ENCODE data around the gene TANGO2.

Gene TANGO2

GRCh38 chr22:19983741-19984140 lies 37.2 kb upstream of the TANGO2 start:
- no peak for DNase-seq (ENCODE audit: low spot score)

GRCh38 chr22:19984201-19984753 lies 36.6 kb upstream of the TANGO2 start:
- DNase-seq (ENCODE audit: low spot score): peak; percentile 63

GRCh38 chr22:19984851-19985811 lies 35.8 kb upstream of the TANGO2 start:
- DNase-seq (ENCODE audit: low spot score): no peak

- DNase-seq (ENCODE audit: low spot score): no peak
Observed at GRCh38 chr22:19986011-19986409, 34.9 kb upstream of the TANGO2 start.

- DNase-seq (ENCODE audit: low spot score): peak; percentile 46
Observed at GRCh38 chr22:19986410-19987341, 34.2 kb upstream of the TANGO2 start.

- DNase-seq (ENCODE audit: low spot score): no peak
Observed at GRCh38 chr22:19987394-19988306, 33.3 kb upstream of the TANGO2 start.

DNA sequence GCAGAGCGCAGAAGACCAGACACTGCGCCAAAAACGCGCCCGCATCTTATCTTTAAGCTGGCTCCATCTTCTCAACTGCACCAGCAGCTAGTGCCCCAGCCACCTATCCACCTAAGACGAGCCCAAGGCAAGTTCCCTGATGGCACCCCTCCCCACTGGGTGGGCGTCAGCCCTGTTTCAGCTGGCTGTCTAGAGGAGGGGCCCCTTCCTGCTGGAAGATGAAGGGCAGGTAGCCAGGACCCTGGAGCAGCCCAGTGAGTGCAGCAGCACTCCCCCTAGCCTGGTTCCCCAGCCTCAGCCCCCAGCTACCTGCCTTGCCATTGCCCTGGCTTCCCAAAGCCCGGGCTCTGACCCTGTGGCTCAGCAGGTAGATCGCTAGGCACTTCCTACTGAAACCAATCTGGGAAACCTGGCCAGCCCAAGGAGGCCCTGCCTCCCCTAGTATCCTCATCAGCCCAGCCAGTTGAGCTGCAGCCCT lies 32.5 kb upstream of the TANGO2 start:
- no peak for DNase-seq (ENCODE audit: low spot score)

DNA sequence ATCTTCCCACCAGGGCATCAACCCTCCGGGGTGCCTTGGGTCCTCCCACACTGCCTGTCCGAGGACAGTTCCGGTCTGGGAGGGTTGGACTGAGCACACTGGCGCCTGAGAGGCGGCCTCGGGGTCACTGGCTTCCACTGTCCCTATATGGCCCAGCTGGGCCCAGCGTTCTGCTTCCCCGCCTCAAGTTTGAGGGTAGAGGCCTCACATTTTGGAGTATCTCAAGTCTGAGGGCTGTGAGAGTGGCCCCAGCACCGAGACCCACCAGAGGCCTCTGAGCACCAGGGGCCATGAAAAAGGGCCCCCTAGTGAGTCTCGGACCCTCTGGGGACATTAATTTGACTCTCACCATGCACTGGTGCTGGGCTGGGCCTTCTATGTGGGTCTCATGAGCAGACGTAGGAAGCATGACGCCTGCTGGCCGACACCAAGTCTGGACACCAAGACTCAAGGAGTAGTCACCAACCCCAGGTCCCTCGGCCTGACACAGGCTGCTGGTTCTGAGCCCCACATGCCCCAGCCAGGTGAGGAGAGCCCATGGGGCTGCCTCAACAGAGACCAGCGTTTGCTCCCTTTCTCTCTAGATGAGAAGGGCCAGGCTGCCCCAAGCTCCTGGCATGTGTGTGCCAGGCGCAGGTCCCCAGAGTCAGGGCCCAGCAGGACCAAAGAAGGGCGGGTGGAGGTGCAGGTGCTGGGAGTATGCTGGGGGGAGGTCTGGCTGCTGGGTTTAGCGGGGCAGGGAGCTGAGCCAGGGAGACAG lies 31.8 kb upstream of the TANGO2 start:
- no peak for DNase-seq (ENCODE audit: low spot score)

GRCh38 chr22:19989725-19990067 lies 31.2 kb upstream of the TANGO2 start:
- DNase-seq (ENCODE audit: low spot score): no peak

DNA sequence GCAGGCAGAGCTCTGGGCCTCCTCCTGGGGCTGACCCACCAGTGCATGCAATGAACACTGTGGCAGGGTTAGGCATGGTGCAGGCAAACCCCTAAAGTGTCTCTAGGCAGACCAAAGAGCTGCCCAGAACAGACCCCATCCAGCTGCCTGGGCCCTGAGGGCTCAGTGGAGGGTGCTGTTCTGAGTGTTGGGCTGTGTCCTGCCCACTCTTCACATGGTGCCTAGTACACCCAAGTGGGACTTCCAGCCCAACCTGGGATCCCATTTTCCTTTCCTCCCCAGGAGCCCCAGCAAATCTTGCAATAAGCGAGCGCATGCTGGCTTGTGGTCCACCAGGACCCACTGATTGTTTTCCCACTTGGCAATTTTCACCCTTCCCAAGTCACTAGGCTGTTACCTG lies 30.7 kb upstream of the TANGO2 start:
- no peak for DNase-seq (ENCODE audit: low spot score)

DNA sequence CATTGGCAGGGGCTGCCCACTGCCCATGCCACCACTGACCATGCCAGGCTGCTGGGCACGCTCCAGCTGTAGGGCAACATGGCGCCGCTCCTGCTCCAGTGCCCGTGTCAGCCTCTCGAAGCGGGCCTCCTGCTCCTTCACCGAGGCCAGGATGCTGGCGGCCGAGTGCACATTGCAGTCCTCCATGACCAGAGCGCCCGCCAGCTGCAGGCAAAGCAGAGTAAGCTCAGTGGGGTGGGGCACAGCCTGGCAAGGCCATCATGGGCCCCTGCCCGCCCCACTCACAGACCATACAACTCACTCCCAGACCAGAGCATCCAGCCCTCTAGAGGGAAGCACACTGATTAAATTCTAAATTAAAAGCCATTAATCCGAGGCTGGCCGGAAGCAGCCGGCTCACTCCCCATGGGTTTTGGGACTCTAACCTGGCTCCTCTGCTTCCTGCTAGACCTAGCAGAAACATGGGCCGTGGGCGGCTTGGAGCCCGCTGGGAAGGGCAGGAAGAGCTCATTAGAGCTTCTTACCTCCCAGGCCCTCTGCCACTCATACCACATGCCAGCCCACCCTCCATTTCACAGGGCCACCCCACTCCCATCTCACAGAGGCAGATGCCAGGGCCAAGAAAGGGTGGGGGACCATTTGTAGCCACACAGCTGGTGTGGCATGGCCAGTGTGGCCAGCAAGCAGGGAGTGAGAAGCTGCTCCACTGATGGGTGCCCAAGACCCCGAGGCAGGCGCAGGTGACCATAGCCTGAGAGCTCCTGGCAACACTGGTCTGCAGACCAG lies 30.1 kb upstream of the TANGO2 start:
- no peak for DNase-seq (ENCODE audit: low spot score)

- no peak for DNase-seq (ENCODE audit: low spot score)
Observed at GRCh38 chr22:19991395-19991644, 29.6 kb upstream of the TANGO2 start.

DNA sequence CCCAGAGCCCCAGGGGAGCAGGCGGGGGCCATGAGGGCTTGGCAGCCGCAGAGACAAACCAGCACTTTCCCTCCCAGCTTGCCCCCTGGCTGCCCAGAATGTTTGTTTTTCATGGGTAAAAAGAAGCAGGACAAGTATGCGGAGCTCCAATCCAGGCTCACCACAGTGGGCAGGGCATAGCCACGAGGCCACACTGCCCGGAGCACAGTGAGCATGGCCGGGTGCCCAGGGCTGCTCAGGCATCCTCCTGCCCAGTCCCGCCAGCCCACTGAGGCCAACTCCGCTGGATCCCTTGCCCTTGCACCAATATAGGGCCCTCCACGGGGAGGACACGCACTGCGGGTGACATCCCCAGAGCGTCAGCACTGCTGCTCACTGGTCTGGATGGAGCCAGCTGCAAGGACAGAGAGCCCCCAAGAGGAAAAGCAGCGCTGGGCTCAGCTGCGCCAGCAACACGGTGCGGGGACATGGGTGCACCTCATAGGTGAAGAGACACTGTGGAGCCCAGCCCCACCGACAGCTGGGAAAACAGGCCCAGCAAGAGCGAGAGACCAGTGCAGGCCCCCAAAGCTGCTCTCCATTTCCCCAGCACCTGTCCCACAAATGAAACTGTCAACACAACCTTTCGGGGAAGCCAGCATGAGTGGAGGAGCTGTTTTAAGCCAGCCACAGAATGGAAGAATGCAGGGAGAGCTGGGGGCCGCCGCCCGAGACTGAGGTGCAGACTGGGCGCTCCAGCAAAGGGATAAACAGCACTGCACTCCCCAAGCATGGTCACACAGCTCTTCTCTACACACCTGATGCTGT lies 29.1 kb upstream of the TANGO2 start:
- DNase-seq (ENCODE audit: low spot score): no peak

DNA sequence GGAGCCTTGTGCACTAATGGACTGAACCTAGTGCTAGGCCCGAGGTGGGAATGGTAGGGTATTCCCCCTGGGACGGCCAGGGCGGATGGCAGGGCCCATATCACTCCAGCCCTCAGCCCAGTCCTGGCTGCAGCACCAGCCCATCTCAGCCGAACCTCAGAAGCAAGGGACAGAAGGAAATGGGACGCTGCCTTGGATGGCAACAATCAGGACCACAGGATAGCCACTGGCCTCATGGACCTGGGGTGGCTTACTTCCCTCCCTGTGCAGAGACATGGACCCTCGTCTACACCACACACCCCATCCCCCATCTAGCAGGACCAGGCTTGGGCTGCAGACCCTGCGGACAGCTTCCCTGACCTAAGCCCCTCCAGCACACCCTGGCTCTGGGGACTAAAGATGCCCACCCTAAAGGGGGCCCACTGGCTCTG lies 28.4 kb upstream of the TANGO2 start:
- no peak for DNase-seq (ENCODE audit: low spot score)

GRCh38 chr22:19992921-19993355 lies 28.0 kb upstream of the TANGO2 start:
- no peak for DNase-seq (ENCODE audit: low spot score)

DNA sequence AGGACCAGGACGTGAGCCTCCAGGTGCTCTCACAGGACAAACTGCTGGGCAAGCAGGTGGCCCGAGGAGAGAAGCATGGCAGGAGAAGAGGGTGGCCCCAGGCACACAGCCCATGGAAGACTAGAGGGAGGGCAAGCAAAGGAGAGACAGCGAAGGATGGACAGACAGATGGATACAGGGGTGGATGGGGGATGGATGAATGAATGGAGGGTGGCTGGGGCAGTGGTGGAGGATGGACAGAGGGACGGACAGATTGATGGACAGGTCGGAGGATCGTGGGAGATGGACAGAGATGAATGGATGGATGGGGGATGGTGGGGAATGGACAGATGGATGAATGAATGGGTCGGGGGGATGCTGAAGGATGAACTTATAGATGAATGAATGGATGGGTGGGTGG lies 27.0 kb upstream of the TANGO2 start:
- no peak for DNase-seq (ENCODE audit: low spot score)

- DNase-seq (ENCODE audit: low spot score): no peak
Observed at GRCh38 chr22:19994851-19995610, 25.9 kb upstream of the TANGO2 start.

GRCh38 chr22:19995611-19996339 lies 25.1 kb upstream of the TANGO2 start:
- no peak for DNase-seq (ENCODE audit: low spot score)

Data from SW480 (cell line).